ENCODE measurements around the gene LAMA3.

Gene LAMA3

GRCh38 chr18:23746851-23747250, 57.6 kb downstream of the LAMA3 start:
- DNase-seq (ENCODE audit: extremely low read depth, low read depth): no peak
- TF ChIP-seq, protein P1, sequence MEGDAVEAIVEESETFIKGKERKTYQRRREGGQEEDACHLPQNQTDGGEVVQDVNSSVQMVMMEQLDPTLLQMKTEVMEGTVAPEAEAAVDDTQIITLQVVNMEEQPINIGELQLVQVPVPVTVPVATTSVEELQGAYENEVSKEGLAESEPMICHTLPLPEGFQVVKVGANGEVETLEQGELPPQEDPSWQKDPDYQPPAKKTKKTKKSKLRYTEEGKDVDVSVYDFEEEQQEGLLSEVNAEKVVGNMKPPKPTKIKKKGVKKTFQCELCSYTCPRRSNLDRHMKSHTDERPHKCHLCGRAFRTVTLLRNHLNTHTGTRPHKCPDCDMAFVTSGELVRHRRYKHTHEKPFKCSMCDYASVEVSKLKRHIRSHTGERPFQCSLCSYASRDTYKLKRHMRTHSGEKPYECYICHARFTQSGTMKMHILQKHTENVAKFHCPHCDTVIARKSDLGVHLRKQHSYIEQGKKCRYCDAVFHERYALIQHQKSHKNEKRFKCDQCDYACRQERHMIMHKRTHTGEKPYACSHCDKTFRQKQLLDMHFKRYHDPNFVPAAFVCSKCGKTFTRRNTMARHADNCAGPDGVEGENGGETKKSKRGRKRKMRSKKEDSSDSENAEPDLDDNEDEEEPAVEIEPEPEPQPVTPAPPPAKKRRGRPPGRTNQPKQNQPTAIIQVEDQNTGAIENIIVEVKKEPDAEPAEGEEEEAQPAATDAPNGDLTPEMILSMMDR (IDR thresholded peaks at IDR 0.05; ENCODE audit: low read depth, low read length, missing control alignments): no peak
- H3K4me3 ChIP-seq (replicated peaks; ENCODE audit: low read depth, low read length): no peak overlapping the region

GRCh38 chr18:23752363-23752762, 63.1 kb downstream of the LAMA3 start:
- DNase-seq (ENCODE audit: extremely low read depth, low read depth): no peak
- H3K4me3 ChIP-seq (replicated peaks; ENCODE audit: low read depth, low read length): no peak overlapping the region
- TF ChIP-seq, protein P1 (IDR thresholded peaks at IDR 0.05; ENCODE audit: low read depth, low read length, missing control alignments): no peak

GRCh38 chr18:23752796-23753195, 63.5 kb downstream of the LAMA3 start:
- no peak for DNase-seq (ENCODE audit: extremely low read depth, low read depth)
- TF ChIP-seq, protein P1 (IDR thresholded peaks at IDR 0.05; ENCODE audit: low read depth, low read length, missing control alignments): no peak
- H3K4me3 ChIP-seq (replicated peaks; ENCODE audit: low read depth, low read length): no peak overlapping the region

- H3K4me3 ChIP-seq (replicated peaks; ENCODE audit: low read depth, low read length): no peak overlapping the region
- no peak for DNase-seq (ENCODE audit: extremely low read depth, low read depth)
- TF ChIP-seq, protein P1 (IDR thresholded peaks at IDR 0.05; ENCODE audit: low read depth, low read length, missing control alignments): no peak
Measured at GRCh38 chr18:23756590-23757436, 67.6 kb downstream of the LAMA3 start.

GRCh38 chr18:23757437-23757733, 68.1 kb downstream of the LAMA3 start:
- TF ChIP-seq, protein P1 (IDR thresholded peaks at IDR 0.05; ENCODE audit: low read depth, low read length, missing control alignments): no peak
- H3K4me3 ChIP-seq (replicated peaks; ENCODE audit: low read depth, low read length): no peak overlapping the region
- DNase-seq (ENCODE audit: extremely low read depth, low read depth): no peak

- TF ChIP-seq, protein P1 (IDR thresholded peaks at IDR 0.05; ENCODE audit: low read depth, low read length, missing control alignments): no peak
- no peak overlapping the region for H3K4me3 ChIP-seq (replicated peaks; ENCODE audit: low read depth, low read length)
- no peak for DNase-seq (ENCODE audit: extremely low read depth, low read depth)
Measured at GRCh38 chr18:23758281-23758680, 69.0 kb downstream of the LAMA3 start.

GRCh38 chr18:23761941-23762340, 72.7 kb downstream of the LAMA3 start:
- TF ChIP-seq, protein P1 (IDR thresholded peaks at IDR 0.05; ENCODE audit: low read depth, low read length, missing control alignments): no peak
- H3K4me3 ChIP-seq (replicated peaks; ENCODE audit: low read depth, low read length): no peak overlapping the region
- no peak for DNase-seq (ENCODE audit: extremely low read depth, low read depth)
